Heart right ventricle (tissue), 16 donors: Measurements from ENCODE around the gene FCER2. TPM values are rescaled to one million over a fixed set of nuclear protein-coding genes. Genes with fewer than 3 reads are reported as not detected.

Experiments
- ATAC-seq, 8 donors: fragments of 200-7000 bp; cut with Tn5 transposase; one replicate each; pipeline ENCODE4 v1.9.1; 2020; ENCODE audit warnings: mild to moderate bottlenecking in 8 of 8, moderate library complexity in 8 of 8, moderate number of reproducible peaks in 1 of 8
- DNase-seq, 2 donors: peaks; one replicate each; pipeline ENCODE4 v3.0.0-alpha.2; 2020
- H3K27ac ChIP-seq, 10 donors: fragments of 200-600 bp; sonication (generic) in 2 of 10; one replicate each; pipeline versions ENCODE4 v1.5.0 to v1.8.0; 2020 to 2022; ENCODE audit warnings: mild to moderate bottlenecking in 3 of 10
- H3K27me3 ChIP-seq, 7 donors: fragments of 200-600 bp; one replicate each; pipeline ENCODE4 v1.8.0; 2021 to 2022; ENCODE audit warnings: mild to moderate bottlenecking in 2 of 7
- H3K36me3 ChIP-seq, 9 donors: fragments of 200-600 bp; sonication (generic) in 1 of 9; one replicate each; pipeline versions ENCODE4 v1.5.0 to v1.8.0; 2020 to 2022; ENCODE audit warnings: mild to moderate bottlenecking in 2 of 9
- H3K4me1 ChIP-seq, 9 donors: fragments of 200-600 bp; sonication (generic) in 1 of 9; one replicate each; pipeline versions ENCODE4 v1.5.0 to v1.8.0; 2020 to 2022; ENCODE audit warnings: mild to moderate bottlenecking in 4 of 9
- H3K4me3 ChIP-seq, 10 donors: fragments of 200-600 bp; sonication (generic) in 2 of 10; one replicate each; pipeline versions ENCODE4 v1.5.0 to v1.8.0; 2020 to 2022; ENCODE audit warnings: mild to moderate bottlenecking in 7 of 10, moderate library complexity in 2 of 10
- H3K9me3 ChIP-seq, 11 donors: fragments of 200-600 bp in 10 of 11; sonication (generic) in 2 of 11; one replicate each; pipeline versions ENCODE4 v1.5.0 to v1.8.0; 2013 to 2022; ENCODE audit warnings: mild to moderate bottlenecking in 2 of 11, control low read depth in 1 of 11, moderate library complexity in 1 of 11
- WGBS, 2 donors: extraction: QIAGEN DNeasy Blood & Tissue Kit; methylation state at CpG; one replicate each; pipeline ENCODE4 v1.1.7; 2013; ENCODE audit warnings: inconsistent platforms in 1 of 2; 5-methylcytosine and 5-hydroxymethylcytosine counted together
- intact Hi-C, 10 donors: fragments of 100-400 bp; cut with DNase I; formaldehyde crosslinking; loops; one replicate each; pipeline versions ENCODE4 v1.11.1 to v1.14.2; 2022
- polyA plus RNA-seq, 2 donors: library from polyadenylated mRNA; stranded (reverse); fragments of 200-250 nt; gene quantifications; one replicate each; pipeline ENCODE4 v1.2.3, GENCODE V29; 2013
- total RNA-seq, 10 donors: library from RNA; stranded (reverse); fragmentation: NEBNext Ultra II Directional in 3 of 10; extraction: Animal tissue kit (Norgen Biotek cat#: 25700) in 3 of 10; gene quantifications; one replicate each; pipeline versions ENCODE4 v1.2.1 to v1.2.4, GENCODE V29; 2021 to 2023
- TF ChIP-seq, protein P1 (sequence below), 9 donors: fragments of 200-600 bp; sonication (generic) in 2 of 9; IDR thresholded peaks; one replicate each; pipeline versions ENCODE4 v1.5.0 to v1.8.0; 2021 to 2022; ENCODE audit warnings: antibody characterized with exemption in 9 of 9, mild to moderate bottlenecking in 5 of 9, moderate library complexity in 1 of 9
- donor health status: Arrhythmogenic right ventricular cardiomyopathy.
- donor health status: ischemic (EF 13 %, LVEDD 7.1; RV severe dilation, severe dysfunction).
- donor health status: healthy with polysubstance abuse.
- donor health status: DM: no; HTN: yes; CAD: no.
- donor health status: DM: no; HTN: no; CAD: no.
- donor health status: ischemic (EF 25% LVEDD 6.9; RV normal size, moderate dysfunction).
- donor health status: ischemic (EF 25% LVEDD 5.7; RV mildly dilated, moderate dysfunction).
- donor health status: healthy.
- donor health status: DM: yes; HTN: yes; CAD: no.
- donor health status: Ischemic cardiomyopathy.
- donor health status: ischemic (EF 35%, LVEDD 5.7; RV mildly dilated, moderate dysfunction).
- donor health status: nonischemic (EF 11% LVEDD 7.7; RV severe dilation, severe dysfunction).
- donor health status: DM: yes; HTN: yes; CAD: no.
- donor health status: PGD.
- donor health status: ischemic (EF 29% LVEDD 5.4; RV normal size, mild dysfunction).
- donor health status: nonischemic (EF 23%, LVEDD 6.1; RV moderate dilation, normal function).

Gene FCER2
- total and polyA plus RNA-seq, 12 donors = 0.13 to 1.0 (median 0.44) TPM; not detected in 5

DNA sequence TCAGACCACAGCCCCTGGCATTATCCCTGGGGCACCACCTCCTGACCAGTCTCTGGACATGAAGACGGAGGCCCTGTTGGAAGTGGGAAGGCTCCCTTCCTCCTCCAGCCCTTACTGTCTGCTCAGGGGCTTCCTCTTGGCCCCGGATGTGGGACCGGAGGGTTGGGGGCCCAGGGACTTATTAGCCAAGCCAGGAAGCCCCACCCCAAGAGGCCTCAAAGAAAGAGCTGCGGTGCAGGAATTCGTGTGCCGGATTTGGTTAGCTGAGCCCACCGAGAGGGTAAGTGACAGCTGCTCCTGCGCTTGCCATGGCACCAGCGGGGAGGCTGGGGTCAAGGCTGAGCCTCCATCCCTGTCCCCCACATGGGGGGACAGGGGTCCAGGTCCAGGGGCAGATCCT, 33.1 kb downstream of the FCER2 start, which contains the start of gene RETN:
RETN (plus strand) TSS at position 208 of the 400 bp plus-strand sequence. CDS start 278 bp downstream, outside the sequence.
- Histone ChIP-seq H3K9me3 (peaks cover 0 to 4% (median 0%) of the 10 kb centered on the region in 11 donors), H3K27ac (no peak within 1 kb of the TSS), H3K4me3 (no peak within 1 kb of the TSS), H3K4me1 (peaks cover 0 to 7% (median 0%) of the 10 kb centered on the region in 9 donors), H3K27me3 (peaks cover 0 to 55% (median 32%) of the 10 kb centered on the region in 7 donors), H3K36me3 (no peaks in the 10 kb centered on the region)
- TF ChIP-seq, protein P1, sequence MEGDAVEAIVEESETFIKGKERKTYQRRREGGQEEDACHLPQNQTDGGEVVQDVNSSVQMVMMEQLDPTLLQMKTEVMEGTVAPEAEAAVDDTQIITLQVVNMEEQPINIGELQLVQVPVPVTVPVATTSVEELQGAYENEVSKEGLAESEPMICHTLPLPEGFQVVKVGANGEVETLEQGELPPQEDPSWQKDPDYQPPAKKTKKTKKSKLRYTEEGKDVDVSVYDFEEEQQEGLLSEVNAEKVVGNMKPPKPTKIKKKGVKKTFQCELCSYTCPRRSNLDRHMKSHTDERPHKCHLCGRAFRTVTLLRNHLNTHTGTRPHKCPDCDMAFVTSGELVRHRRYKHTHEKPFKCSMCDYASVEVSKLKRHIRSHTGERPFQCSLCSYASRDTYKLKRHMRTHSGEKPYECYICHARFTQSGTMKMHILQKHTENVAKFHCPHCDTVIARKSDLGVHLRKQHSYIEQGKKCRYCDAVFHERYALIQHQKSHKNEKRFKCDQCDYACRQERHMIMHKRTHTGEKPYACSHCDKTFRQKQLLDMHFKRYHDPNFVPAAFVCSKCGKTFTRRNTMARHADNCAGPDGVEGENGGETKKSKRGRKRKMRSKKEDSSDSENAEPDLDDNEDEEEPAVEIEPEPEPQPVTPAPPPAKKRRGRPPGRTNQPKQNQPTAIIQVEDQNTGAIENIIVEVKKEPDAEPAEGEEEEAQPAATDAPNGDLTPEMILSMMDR (IDR thresholded peaks at IDR 0.05) = no peak
- no peak for DNase-seq
- 63 to 67% methylated on average over 9 of the region's 9 CpGs for WGBS, 2 donors
- no peak for ATAC-seq
- intact Hi-C loops = no loop called here

DNA sequence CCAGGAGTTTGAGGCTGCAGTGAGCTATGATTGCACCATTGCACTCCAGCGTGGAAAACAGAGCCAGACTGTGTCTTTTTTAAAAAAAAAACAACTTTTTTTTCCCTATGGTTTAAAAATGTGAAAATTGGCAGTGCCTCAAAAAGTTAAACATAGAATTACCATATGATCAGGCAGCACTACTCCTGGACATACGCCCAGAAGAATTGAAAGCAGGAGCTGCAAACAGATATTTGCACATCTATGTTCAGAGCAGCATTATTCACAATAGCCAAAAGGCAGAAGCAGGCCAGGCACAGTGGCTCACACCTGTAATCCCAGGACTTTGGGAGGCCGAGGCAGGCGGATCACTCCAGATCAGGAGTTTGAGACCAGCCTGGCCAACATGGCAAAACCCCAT, 36.9 kb downstream of the FCER2 start:
- H3K9me3 ChIP-seq = no peaks in the 10 kb centered on the region
- DNase-seq (no peak), ATAC-seq (no peak)
- intact Hi-C loops = no loop called here
- H3K36me3 ChIP-seq = no peaks in the 10 kb centered on the region
- peaks cover 0 to 53% (median 25%) of the 10 kb centered on the region in 7 donors for H3K27me3 ChIP-seq
- H3K27ac ChIP-seq = no peak overlapping the region
- no peaks in the 10 kb centered on the region for H3K4me1 ChIP-seq
- 50 to 51% methylated on average over 4 of the region's 4 CpGs for WGBS, 2 donors
- TF ChIP-seq, protein P1 (IDR thresholded peaks at IDR 0.05) = no peak
- H3K4me3 ChIP-seq = no peak overlapping the region

DNA sequence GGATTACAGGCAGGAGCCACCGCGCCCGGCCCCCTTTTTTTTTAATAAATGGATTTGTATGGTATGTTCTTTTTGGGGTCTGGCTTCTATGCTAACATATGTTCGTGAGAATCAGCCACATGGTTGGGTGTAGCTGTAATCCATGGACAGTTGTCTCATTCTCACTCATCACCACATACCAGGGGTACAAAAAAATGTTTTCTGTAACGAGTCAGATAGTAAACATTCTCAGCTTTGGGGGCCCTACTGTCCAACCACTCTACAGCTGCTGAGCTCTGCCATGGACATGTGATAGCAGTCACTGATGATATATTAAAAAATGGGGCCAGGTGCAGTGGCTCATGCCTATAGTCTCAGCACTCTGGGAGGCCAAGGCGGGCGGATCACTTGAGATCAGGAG, 38.2 kb downstream of the FCER2 start:
- 70 to 77% methylated on average over 7 of the region's 7 CpGs for WGBS, 2 donors
- Histone ChIP-seq H3K36me3 (no peaks in the 10 kb centered on the region), H3K27ac (no peak overlapping the region), H3K27me3 (peaks cover 0 to 46% (median 13%) of the 10 kb centered on the region in 7 donors), H3K9me3 (no peaks in the 10 kb centered on the region), H3K4me3 (no peak overlapping the region), H3K4me1 (no peaks in the 10 kb centered on the region)
- TF ChIP-seq, protein P1 (IDR thresholded peaks at IDR 0.05) = no peak
- no peak for DNase-seq
- intact Hi-C loops = no loop called here
- ATAC-seq = no peak

DNA sequence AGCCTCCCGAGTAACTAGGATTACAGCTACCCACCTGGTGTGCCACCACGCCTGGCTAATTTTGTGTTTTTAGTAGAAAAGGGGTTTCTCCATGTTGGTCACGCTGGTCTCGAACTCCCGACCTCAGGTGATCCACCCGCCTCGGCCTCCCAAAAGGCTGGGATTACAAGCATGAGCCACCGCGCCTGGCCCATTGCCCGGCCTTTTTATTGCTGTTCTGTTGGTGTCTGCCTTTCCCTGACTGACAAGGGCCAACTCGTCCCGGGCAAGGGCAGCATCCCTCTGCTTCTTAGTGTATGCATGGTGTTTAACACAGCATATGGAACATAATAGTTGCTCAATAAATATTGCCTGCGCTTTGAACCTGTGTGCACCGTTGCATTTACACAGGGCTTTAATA, 39.3 kb downstream of the FCER2 start:
- H3K27me3 ChIP-seq = peaks cover 0 to 38% (median 7%) of the 10 kb centered on the region in 7 donors
- H3K27ac ChIP-seq = no peak overlapping the region
- H3K36me3 ChIP-seq = no peaks in the 10 kb centered on the region
- intact Hi-C loops = no loop called here
- H3K9me3 ChIP-seq = no peaks in the 10 kb centered on the region
- DNase-seq = no peak
- no peak for ATAC-seq
- peaks cover 0 to 9% (median 0%) of the 10 kb centered on the region in 9 donors for H3K4me1 ChIP-seq
- no peak overlapping the region for H3K4me3 ChIP-seq
- TF ChIP-seq, protein P1 (IDR thresholded peaks at IDR 0.05) = no peak
- 81 to 89% methylated on average over 14 of the region's 14 CpGs for WGBS, 2 donors
